Activated CD8-positive, alpha-beta T cell treated with anti-CD3 and anti-CD28 coated beads, Interleukin-2, amount 10 ng/mL, durations not matched to agents 7 days and 5 days (primary cell): Measurements from ENCODE around the gene FAM151A. TPM values are rescaled to one million over a fixed set of nuclear protein-coding genes. Genes with fewer than 3 reads are reported as not detected.

ENCODE experiments used
- ATAC-seq: fragments of 150-1000 bp; cut with Tn5 transposase; one replicate; pipeline ENCODE4 v1.10.0; 2021; ENCODE audit warnings: moderate library complexity
- CTCF ChIA-PET: fragments of 350-600 bp; sonication (Branson Sonifier 250); formaldehyde crosslinking; loops from one replicate; lab custom pipeline; 2021; ENCODE audit warnings: antibody characterized with exemption; lab: Charles Lee
- POLR2A ChIA-PET: fragments of 350-600 bp; sonication (Branson Sonifier 250); formaldehyde crosslinking; loops from one replicate; lab custom pipeline; 2021; ENCODE audit warnings: antibody characterized with exemption; lab: Charles Lee
- DNase-seq: peaks from one replicate; pipeline ENCODE4 v3.0.0-alpha.2; 2020
- H3K27ac Mint-ChIP-seq: one replicate; pipeline ENCODE4 v1.8.0; 2021; ENCODE audit warnings: mild to moderate bottlenecking, mixed read lengths
- H3K27me3 Mint-ChIP-seq: one replicate; pipeline ENCODE4 v1.8.0; 2021; ENCODE audit warnings: low read depth, mixed read lengths
- H3K36me3 Mint-ChIP-seq: one replicate; pipeline ENCODE4 v1.8.0; 2021; ENCODE audit warnings: low read depth, mixed read lengths
- H3K4me1 Mint-ChIP-seq: one replicate; pipeline ENCODE4 v1.8.0; 2021; ENCODE audit warnings: low read depth, mixed read lengths
- H3K4me3 Mint-ChIP-seq: one replicate; pipeline ENCODE4 v1.8.0; 2021; ENCODE audit warnings: mild to moderate bottlenecking, mixed read lengths
- H3K9me3 Mint-ChIP-seq: one replicate; pipeline ENCODE4 v1.8.0; 2022; ENCODE audit warnings: mixed read lengths; ENCODE audit not compliant: insufficient read depth
- total RNA-seq, 2 experiments: library from RNA; stranded (reverse); gene quantifications; one replicate each; pipeline ENCODE4 v1.2.3, GENCODE V29; 2021

The FAM151A gene
- total RNA-seq, 2 experiments from 2014 or later = not detected

- ATAC-seq (no peak), DNase-seq (no peak)
- no peaks in the 10 kb centered on the region for H3K27me3 Mint-ChIP-seq
- H3K36me3 Mint-ChIP-seq = no peaks in the 10 kb centered on the region
- no peaks in the 10 kb centered on the region for H3K9me3 Mint-ChIP-seq
- no peak overlapping the region for H3K4me3 Mint-ChIP-seq
- CTCF ChIA-PET = no interaction called here
- H3K4me1 Mint-ChIP-seq = peaks cover 14% of the 10 kb centered on the region
- POLR2A ChIA-PET = no interaction called here
- H3K27ac Mint-ChIP-seq = no peak overlapping the region
Observed at GRCh38 chr1:54608566-54609230, 14.6 kb downstream of the FAM151A start.

GRCh38 chr1:54607821-54608565, 15.3 kb downstream of the FAM151A start:
- no peak overlapping the region for H3K27ac Mint-ChIP-seq
- no peak overlapping the region for H3K4me3 Mint-ChIP-seq
- no peaks in the 10 kb centered on the region for H3K9me3 Mint-ChIP-seq
- ATAC-seq (no peak), DNase-seq (no peak)
- POLR2A ChIA-PET = no interaction called here
- peaks cover 14% of the 10 kb centered on the region for H3K4me1 Mint-ChIP-seq
- H3K27me3 Mint-ChIP-seq = no peaks in the 10 kb centered on the region
- H3K36me3 Mint-ChIP-seq = no peaks in the 10 kb centered on the region
- CTCF ChIA-PET = no interaction called here

- Mint-ChIP-seq H3K27ac (no peak overlapping the region), H3K4me3 (no peak overlapping the region), H3K9me3 (no peaks in the 10 kb centered on the region), H3K36me3 (no peaks in the 10 kb centered on the region), H3K27me3 (no peaks in the 10 kb centered on the region), H3K4me1 (peaks cover 14% of the 10 kb centered on the region)
- ATAC-seq (no peak), DNase-seq (no peak)
- ChIA-PET POLR2A (no interaction called here), CTCF (no interaction called here)
Observed at GRCh38 chr1:54606990-54607325, 16.4 kb downstream of the FAM151A start.

GRCh38 chr1:54606096-54606989, 17.0 kb downstream of the FAM151A start:
- POLR2A ChIA-PET = no interaction called here
- H3K9me3 Mint-ChIP-seq = no peaks in the 10 kb centered on the region
- no peaks in the 10 kb centered on the region for H3K27me3 Mint-ChIP-seq
- DNase-seq = no peak
- no peak for ATAC-seq
- CTCF ChIA-PET = no interaction called here
- peaks cover 14% of the 10 kb centered on the region for H3K4me1 Mint-ChIP-seq
- H3K4me3 Mint-ChIP-seq = no peak overlapping the region
- H3K36me3 Mint-ChIP-seq = no peaks in the 10 kb centered on the region
- no peak overlapping the region for H3K27ac Mint-ChIP-seq

GRCh38 chr1:54604572-54605370, 18.6 kb downstream of the FAM151A start:
- ChIA-PET POLR2A (no interaction called here), CTCF (interaction anchor here (1.0 kb wide), 1 partner anchor 16 kb away, joined by 3 read pairs; no protein-coding TSS in a partner anchor)
- ATAC-seq (peak; percentile 89), DNase-seq (peak; percentile 62)
- H3K36me3 Mint-ChIP-seq = no peaks in the 10 kb centered on the region
- H3K9me3 Mint-ChIP-seq = no peaks in the 10 kb centered on the region
- peaks cover 14% of the 10 kb centered on the region for H3K4me1 Mint-ChIP-seq
- H3K4me3 Mint-ChIP-seq = no peak overlapping the region
- no peaks in the 10 kb centered on the region for H3K27me3 Mint-ChIP-seq
- peak overlapping the region; percentile 76 for H3K27ac Mint-ChIP-seq

- ATAC-seq = no peak
- Mint-ChIP-seq H3K4me1 (peaks cover 14% of the 10 kb centered on the region), H3K27me3 (no peaks in the 10 kb centered on the region), H3K9me3 (no peaks in the 10 kb centered on the region), H3K4me3 (no peak overlapping the region), H3K27ac (peak overlapping the region; percentile 76), H3K36me3 (no peaks in the 10 kb centered on the region)
- ChIA-PET POLR2A (no interaction called here), CTCF (interaction anchor here (1.0 kb wide), 1 partner anchor 15 kb away, joined by 3 read pairs; no protein-coding TSS in a partner anchor)
- DNase-seq = no peak
Observed at GRCh38 chr1:54604051-54604450, 19.3 kb downstream of the FAM151A start.

GRCh38 chr1:54603241-54603640, 20.1 kb downstream of the FAM151A start:
- Mint-ChIP-seq H3K27ac (no peak overlapping the region), H3K9me3 (no peaks in the 10 kb centered on the region), H3K4me3 (no peak overlapping the region), H3K36me3 (no peaks in the 10 kb centered on the region), H3K27me3 (no peaks in the 10 kb centered on the region), H3K4me1 (peaks cover 14% of the 10 kb centered on the region)
- no peak for DNase-seq
- CTCF ChIA-PET = no interaction called here
- no peak for ATAC-seq
- POLR2A ChIA-PET = no interaction called here

- ATAC-seq (no peak), DNase-seq (no peak)
- Mint-ChIP-seq H3K9me3 (no peaks in the 10 kb centered on the region), H3K27me3 (no peaks in the 10 kb centered on the region), H3K36me3 (no peaks in the 10 kb centered on the region), H3K4me1 (peaks cover 14% of the 10 kb centered on the region), H3K4me3 (no peak overlapping the region), H3K27ac (no peak overlapping the region)
- CTCF ChIA-PET = no interaction called here
- POLR2A ChIA-PET = no interaction called here
Observed at GRCh38 chr1:54602554-54602953, 20.8 kb downstream of the FAM151A start.

- Mint-ChIP-seq H3K27me3 (no peaks in the 10 kb centered on the region), H3K27ac (no peak overlapping the region)
Observed at GRCh38 chr1:54601730-54602129, 21.6 kb downstream of the FAM151A start.

GRCh38 chr1:54600947-54601721, 22.2 kb downstream of the FAM151A start:
- Mint-ChIP-seq H3K27ac (no peak overlapping the region), H3K27me3 (no peaks in the 10 kb centered on the region), H3K4me1 (peaks cover 14% of the 10 kb centered on the region), H3K4me3 (no peak overlapping the region), H3K36me3 (no peaks in the 10 kb centered on the region), H3K9me3 (no peaks in the 10 kb centered on the region)
- ATAC-seq = no peak
- CTCF ChIA-PET = no interaction called here
- no peak for DNase-seq
- POLR2A ChIA-PET = no interaction called here

More at GRCh38 chr1:54601730-54602129, 21.6 kb downstream of the FAM151A start:
- no peak for DNase-seq
- Mint-ChIP-seq H3K36me3 (no peaks in the 10 kb centered on the region), H3K4me3 (no peak overlapping the region), H3K9me3 (no peaks in the 10 kb centered on the region), H3K4me1 (peaks cover 14% of the 10 kb centered on the region)
- ATAC-seq = no peak
- ChIA-PET POLR2A (no interaction called here), CTCF (no interaction called here)
